Upper lobe of right lung (tissue), 1 donor: ENCODE data around the gene AGAP2. TPM values are rescaled to one million over a fixed set of nuclear protein-coding genes. Genes with fewer than 3 reads are reported as not detected.

Source experiments
- ATAC-seq: fragments of 200-7000 bp; cut with Tn5 transposase; one replicate; pipeline ENCODE4 v1.9.1; 2020; ENCODE audit warnings: mild to moderate bottlenecking, moderate library complexity
- DNase-seq: peaks from one replicate; pipeline ENCODE4 v3.0.0-alpha.2; 2020
- H3K27ac ChIP-seq: fragments of 200-600 bp; one replicate; pipeline ENCODE4 v1.8.0; 2022
- H3K27me3 ChIP-seq: fragments of 200-600 bp; one replicate; pipeline ENCODE4 v1.8.0; 2022; ENCODE audit warnings: mild to moderate bottlenecking
- H3K36me3 ChIP-seq: fragments of 200-600 bp; one replicate; pipeline ENCODE4 v1.8.0; 2022
- H3K4me1 ChIP-seq: fragments of 200-600 bp; one replicate; pipeline ENCODE4 v1.8.0; 2022
- H3K4me3 ChIP-seq: fragments of 200-600 bp; one replicate; pipeline ENCODE4 v1.8.0; 2022; ENCODE audit warnings: mild to moderate bottlenecking
- H3K9me3 ChIP-seq: fragments of 200-600 bp; one replicate; pipeline ENCODE4 v1.8.0; 2022
- intact Hi-C: fragments of 100-400 bp; cut with DNase I; formaldehyde crosslinking; loops from one replicate; pipeline ENCODE4 v1.11.0; 2022
- total RNA-seq: library from RNA; stranded (reverse); fragmentation: NEBNext Ultra II Directional; extraction: Animal tissue kit (Norgen Biotek cat#: 25700); gene quantifications from one replicate; pipeline ENCODE4 v1.2.1, GENCODE V29; 2021
- TF ChIP-seq, protein P1 (sequence below): fragments of 200-600 bp; IDR thresholded peaks from one replicate; pipeline ENCODE4 v1.8.0; 2022; ENCODE audit warnings: antibody characterized with exemption
- donor health status: DM: no; HTN: yes; CAD: no; lungs with severe emphysema.

Gene AGAP2
- total RNA-seq, 1 donor from 2014 or later: 5.4 TPM

DNA sequence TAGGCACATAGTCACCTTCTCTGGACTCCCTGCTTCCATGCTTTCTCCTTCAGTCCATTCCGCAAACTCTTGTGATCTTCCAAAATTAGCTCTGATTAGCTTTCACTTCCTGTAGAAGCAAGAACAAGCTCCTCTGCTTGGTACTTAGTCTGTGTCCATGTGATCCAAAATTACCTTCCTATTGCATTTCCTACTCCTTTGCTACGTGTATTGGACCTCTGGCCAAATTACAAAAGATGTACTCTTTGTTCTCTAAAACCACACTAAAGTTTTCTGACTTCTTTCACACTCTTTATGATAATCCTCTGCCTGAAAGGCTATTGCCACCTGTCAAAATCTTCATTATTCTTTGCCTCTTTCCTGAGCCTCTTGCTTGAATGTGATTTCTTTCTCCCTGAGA, 43.3 kb upstream of the AGAP2 start:
- Histone ChIP-seq H3K4me3 (no peak overlapping the region), H3K4me1 (peaks cover 18% of the 10 kb centered on the region), H3K27me3 (no peaks in the 10 kb centered on the region), H3K9me3 (no peaks in the 10 kb centered on the region), H3K36me3 (peaks cover 22% of the 10 kb centered on the region), H3K27ac (peak overlapping the region; percentile 74)
- intact Hi-C loops: no loop called here
- no peak for ATAC-seq
- TF ChIP-seq, protein P1, sequence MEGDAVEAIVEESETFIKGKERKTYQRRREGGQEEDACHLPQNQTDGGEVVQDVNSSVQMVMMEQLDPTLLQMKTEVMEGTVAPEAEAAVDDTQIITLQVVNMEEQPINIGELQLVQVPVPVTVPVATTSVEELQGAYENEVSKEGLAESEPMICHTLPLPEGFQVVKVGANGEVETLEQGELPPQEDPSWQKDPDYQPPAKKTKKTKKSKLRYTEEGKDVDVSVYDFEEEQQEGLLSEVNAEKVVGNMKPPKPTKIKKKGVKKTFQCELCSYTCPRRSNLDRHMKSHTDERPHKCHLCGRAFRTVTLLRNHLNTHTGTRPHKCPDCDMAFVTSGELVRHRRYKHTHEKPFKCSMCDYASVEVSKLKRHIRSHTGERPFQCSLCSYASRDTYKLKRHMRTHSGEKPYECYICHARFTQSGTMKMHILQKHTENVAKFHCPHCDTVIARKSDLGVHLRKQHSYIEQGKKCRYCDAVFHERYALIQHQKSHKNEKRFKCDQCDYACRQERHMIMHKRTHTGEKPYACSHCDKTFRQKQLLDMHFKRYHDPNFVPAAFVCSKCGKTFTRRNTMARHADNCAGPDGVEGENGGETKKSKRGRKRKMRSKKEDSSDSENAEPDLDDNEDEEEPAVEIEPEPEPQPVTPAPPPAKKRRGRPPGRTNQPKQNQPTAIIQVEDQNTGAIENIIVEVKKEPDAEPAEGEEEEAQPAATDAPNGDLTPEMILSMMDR: no peak
- DNase-seq: no peak

DNA sequence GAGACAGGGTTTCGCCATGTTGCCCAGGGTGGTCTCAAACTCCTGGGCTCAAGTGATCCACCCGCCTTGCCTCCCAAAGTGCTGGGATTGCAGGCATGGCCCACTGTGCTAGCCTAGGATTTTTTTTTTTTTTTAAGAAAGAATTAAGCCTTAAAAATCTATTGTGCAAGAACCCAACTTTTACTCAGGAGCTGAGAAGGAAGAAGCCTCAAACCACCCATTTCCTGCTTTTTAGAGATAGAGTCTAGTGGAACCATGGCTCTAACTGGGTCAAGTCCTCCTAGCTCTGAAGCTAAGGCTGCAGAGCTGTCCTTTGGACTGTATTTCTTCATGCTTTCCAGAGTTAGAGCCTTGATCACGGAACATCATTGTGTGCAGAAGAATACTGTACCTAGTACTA, 42.7 kb upstream of the AGAP2 start:
- no peaks in the 10 kb centered on the region for H3K27me3 ChIP-seq
- ATAC-seq (no peak), DNase-seq (no peak)
- H3K9me3 ChIP-seq: no peaks in the 10 kb centered on the region
- TF ChIP-seq, protein P1: no peak
- peaks cover 18% of the 10 kb centered on the region for H3K4me1 ChIP-seq
- H3K27ac ChIP-seq: peak overlapping the region; percentile 0
- intact Hi-C loops: no loop called here
- H3K36me3 ChIP-seq: peaks cover 17% of the 10 kb centered on the region
- H3K4me3 ChIP-seq: no peak overlapping the region

DNA sequence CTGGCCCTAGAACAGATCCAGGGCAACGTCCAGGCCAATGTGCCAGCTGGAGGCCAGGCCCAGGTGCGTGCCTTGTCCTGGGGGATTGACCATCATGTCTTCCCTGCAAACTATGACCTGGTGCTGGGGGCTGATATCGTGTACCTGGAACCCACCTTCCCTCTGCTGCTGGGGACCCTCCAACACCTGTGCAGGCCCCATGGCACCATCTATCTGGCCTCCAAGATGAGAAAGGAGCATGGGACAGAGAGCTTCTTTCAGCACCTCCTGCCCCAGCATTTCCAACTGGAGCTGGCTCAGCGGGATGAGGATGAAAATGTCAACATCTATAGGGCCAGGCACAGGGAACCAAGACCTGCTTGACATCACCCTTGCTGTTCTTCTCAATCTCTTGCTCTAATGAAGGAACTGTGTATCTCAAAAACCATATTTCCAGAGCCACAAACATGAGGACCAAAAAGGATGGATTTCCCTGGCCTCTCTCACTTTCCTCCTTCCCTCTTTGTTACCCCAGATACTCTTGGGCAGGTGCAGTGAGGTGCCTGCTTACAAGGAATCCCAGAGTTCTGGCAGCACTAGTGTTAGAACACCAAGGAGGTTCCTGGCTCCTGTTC, 41.8 kb upstream of the AGAP2 start:
- H3K4me3 ChIP-seq: no peak overlapping the region
- no peaks in the 10 kb centered on the region for H3K9me3 ChIP-seq
- intact Hi-C loops: no loop called here
- no peaks in the 10 kb centered on the region for H3K27me3 ChIP-seq
- DNase-seq (no peak), ATAC-seq (no peak)
- H3K4me1 ChIP-seq: peaks cover 18% of the 10 kb centered on the region
- TF ChIP-seq, protein P1: no peak
- peak overlapping the region; percentile 6 for H3K27ac ChIP-seq
- peaks cover 8% of the 10 kb centered on the region for H3K36me3 ChIP-seq

DNA sequence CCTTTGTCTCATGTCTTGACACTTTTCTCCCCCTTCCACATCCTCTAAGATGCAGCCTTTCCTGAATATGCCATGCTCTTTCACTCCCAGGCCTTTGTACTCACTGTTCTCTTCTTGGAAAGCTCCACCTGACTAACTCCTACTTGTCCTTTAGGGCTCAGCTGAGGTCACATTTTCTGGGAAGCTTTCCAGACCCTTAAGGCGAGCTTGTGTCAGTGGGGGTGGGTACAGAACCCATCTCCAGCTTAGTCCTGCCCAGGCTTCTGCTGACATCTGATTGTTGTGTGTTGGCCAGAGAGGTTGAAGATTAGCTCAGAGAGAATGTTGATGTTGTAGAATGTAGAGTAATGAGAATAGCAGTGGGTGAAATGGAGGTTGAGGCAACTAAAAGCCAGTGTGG, 41.2 kb upstream of the AGAP2 start:
- Histone ChIP-seq H3K4me1 (peaks cover 18% of the 10 kb centered on the region), H3K4me3 (no peak overlapping the region), H3K9me3 (no peaks in the 10 kb centered on the region), H3K27me3 (no peaks in the 10 kb centered on the region), H3K36me3 (peaks cover 4% of the 10 kb centered on the region), H3K27ac (no peak overlapping the region)
- DNase-seq (no peak), ATAC-seq (no peak)
- TF ChIP-seq, protein P1: no peak
- intact Hi-C loops: no loop called here

DNA sequence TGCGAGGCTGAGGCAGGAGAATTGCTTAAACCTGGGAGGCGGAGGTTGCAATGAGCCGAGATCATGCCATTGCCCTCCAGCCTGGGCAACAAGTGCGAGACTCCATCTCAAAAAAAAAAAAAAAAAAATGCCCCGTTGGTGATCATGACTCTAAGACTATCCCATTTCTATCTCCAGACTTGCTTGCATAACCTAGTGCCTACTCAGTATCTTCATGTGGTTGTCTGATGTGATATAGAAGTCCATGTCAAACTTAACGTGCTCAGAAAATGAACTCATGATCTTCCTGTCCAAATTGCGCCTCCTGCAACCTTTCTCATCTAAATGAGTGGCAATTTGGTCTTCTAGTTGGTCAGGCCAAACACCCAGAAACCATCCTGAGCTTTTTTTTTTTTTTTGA, 39.4 kb upstream of the AGAP2 start:
- ATAC-seq (no peak), DNase-seq (peak; percentile 5)
- Histone ChIP-seq H3K27ac (no peak overlapping the region), H3K36me3 (no peaks in the 10 kb centered on the region), H3K4me3 (no peak overlapping the region), H3K27me3 (no peaks in the 10 kb centered on the region), H3K9me3 (no peaks in the 10 kb centered on the region), H3K4me1 (peaks cover 19% of the 10 kb centered on the region)
- intact Hi-C loops: no loop called here
- TF ChIP-seq, protein P1: no peak

DNA sequence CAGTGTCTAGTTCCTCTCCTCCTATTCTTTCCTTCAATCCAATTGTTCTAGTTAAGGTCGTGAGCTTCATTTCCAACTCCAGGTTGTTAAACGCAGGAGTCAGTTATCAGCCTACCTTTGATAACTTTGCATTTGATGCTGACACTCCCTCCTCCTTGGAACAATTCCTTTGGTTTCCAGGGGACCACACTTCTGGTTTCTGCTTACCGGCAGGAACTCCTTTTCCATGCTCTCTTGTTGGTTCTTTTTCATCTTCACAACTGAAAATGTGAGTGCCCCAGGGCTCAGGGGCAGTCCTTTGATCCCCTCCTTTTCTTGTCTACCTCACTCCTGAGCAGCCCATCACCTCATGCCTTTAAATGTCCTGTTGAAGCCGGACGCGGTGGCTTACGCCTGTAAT, 38.8 kb upstream of the AGAP2 start:
- intact Hi-C loops: no loop called here
- Histone ChIP-seq H3K9me3 (no peaks in the 10 kb centered on the region), H3K36me3 (no peaks in the 10 kb centered on the region), H3K4me1 (peaks cover 19% of the 10 kb centered on the region), H3K27ac (no peak overlapping the region), H3K27me3 (no peaks in the 10 kb centered on the region), H3K4me3 (no peak overlapping the region)
- TF ChIP-seq, protein P1: no peak
- DNase-seq (no peak), ATAC-seq (no peak)
